ENCODE measurements around the gene STK32B.

DNA sequence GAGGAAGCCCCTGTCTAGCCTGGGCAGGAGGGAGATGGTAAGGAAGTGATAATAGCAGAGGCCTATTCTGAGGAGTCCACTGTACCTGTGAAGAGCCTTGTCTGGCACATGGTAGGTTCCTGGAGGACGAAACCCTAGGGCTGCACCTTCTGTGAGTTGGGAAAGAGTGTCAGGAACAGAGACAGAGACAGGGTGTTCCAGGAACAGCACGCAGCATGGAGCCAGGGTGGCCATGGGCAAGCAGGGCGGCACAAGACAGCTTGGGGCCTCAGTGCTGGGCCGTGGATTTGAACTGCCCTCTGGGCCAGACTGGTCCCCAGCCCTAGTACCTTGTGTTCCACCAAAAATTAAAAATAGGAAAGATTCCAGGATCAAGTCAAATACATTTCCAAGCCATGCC is 384.5 kb downstream of the STK32B start:
- no peak for TF ChIP-seq GATA3 (IDR thresholded peaks at IDR 0.05; ENCODE audit: low read depth, low read length)
- no peak for TF ChIP-seq GATA2 (IDR thresholded peaks at IDR 0.05; ENCODE audit: low read depth, low read length)

All from SH-SY5Y (cell line).